HepG2 (cell line): Measurements from ENCODE around the gene NUBP1. TPM values are rescaled to one million over a fixed set of nuclear protein-coding genes. Genes with fewer than 3 reads are reported as not detected.
A peak's percentile ranks its signal among the peaks of the same experiment; 100 is the strongest.

Experiments used
- ASH2L ChIP-seq: fragments of 300-600, 200-600 bp; sonication (generic); IDR thresholded peaks from 2 replicates; pipeline ENCODE4 v1.7.0; 2017; ENCODE audit warnings: low read depth, mild to moderate bottlenecking, moderate library complexity, mixed read lengths, low read length; ENCODE audit not compliant: insufficient read length
- ELF3 ChIP-seq: IDR thresholded peaks from 2 replicates; pipeline ENCODE4 v1.6.1; 2016; ENCODE audit warnings: missing genetic modification reagents, missing compliant biosample characterization
- FIP1L1 ChIP-seq: fragments of 200-400 bp; formaldehyde crosslinking; IDR thresholded peaks from 2 replicates; pipeline ENCODE4 v1.6.1; 2018; ENCODE audit warnings: low read depth, mild to moderate bottlenecking, low read length, moderate library complexity, borderline replicate concordance; ENCODE audit not compliant: insufficient read depth
- FOXA1 ChIP-seq, 2 experiments: fragments of 450-650 bp in 1 of 2; sonication (generic) in 1 of 2; formaldehyde crosslinking in 1 of 2; IDR thresholded peaks; 2 replicates each; pipeline versions ENCODE4 v1.4.0 to v1.6.1; 2016 to 2020; ENCODE audit warnings: missing genetic modification reagents in 1 of 2
- KLF12 ChIP-seq: sonication (generic); formaldehyde crosslinking; IDR thresholded peaks from 2 replicates; pipeline ENCODE4 v1.4.0; 2020; ENCODE audit warnings: missing genetic modification reagents, borderline replicate concordance
- MIER3 ChIP-seq: IDR thresholded peaks from 2 replicates; pipeline ENCODE4 v1.6.1; 2016; ENCODE audit warnings: missing compliant biosample characterization, borderline replicate concordance
- NFIC ChIP-seq: IDR thresholded peaks from 2 replicates; pipeline ENCODE4 v1.6.1; 2012; ENCODE audit warnings: mild to moderate bottlenecking, low read length, inconsistent platforms
- PHF8 ChIP-seq: sonication (generic); formaldehyde crosslinking; IDR thresholded peaks from 2 replicates; pipeline ENCODE4 v1.5.0; 2020; ENCODE audit warnings: missing genetic modification reagents
- SP1 ChIP-seq, 2 experiments: fragments of 450-650 bp in 1 of 2; sonication (generic) in 1 of 2; formaldehyde crosslinking in 1 of 2; IDR thresholded peaks; 2 replicates each; pipeline versions ENCODE4 v1.4.0 to v1.6.1; 2016 to 2020; ENCODE audit warnings: missing genetic modification reagents in 1 of 2
- ZC3H4 ChIP-seq: sonication (generic); formaldehyde crosslinking; IDR thresholded peaks from 2 replicates; pipeline ENCODE4 v1.4.0; 2020; ENCODE audit warnings: missing genetic modification reagents, borderline replicate concordance
- ZNF629 ChIP-seq: sonication (generic); formaldehyde crosslinking; conservative IDR thresholded peaks from 2 replicates; pipeline ENCODE4 v1.5.0; 2020; ENCODE audit warnings: missing genetic modification reagents
- ZNF644 ChIP-seq: IDR thresholded peaks from 2 replicates; pipeline ENCODE4 v1.6.1; 2016; ENCODE audit warnings: low read depth
- ZNF782 ChIP-seq: sonication (generic); formaldehyde crosslinking; IDR thresholded peaks from 2 replicates; pipeline ENCODE4 v1.4.0; 2020; ENCODE audit warnings: missing genetic modification reagents, mild to moderate bottlenecking, borderline replicate concordance
- polyA plus RNA-seq, 8 experiments: library from polyadenylated mRNA; depleted of rRNA in 3 of 8; stranded (reverse) in 7 of 8; unstranded in 1 of 8; fragments of >200 nt; fragmentation: Illumina TruSeq in 4 of 8; extraction: Trizol in 4 of 8; gene quantifications; 2 replicates each; pipeline versions ENCODE4 v1.2.1 to v1.2.3, GENCODE V29; 2011 to 2016; ENCODE audit warnings: low read depth in 4 of 8, missing spikeins in 1 of 8, mixed read lengths in 1 of 8; ENCODE audit not compliant: insufficient read depth in 1 of 8
- total RNA-seq, 5 experiments: library from RNA; depleted of rRNA; stranded (reverse); fragments of >200 nt; fragmentation: Illumina TruSeq; extraction: Trizol; gene quantifications; 2 replicates each; pipeline ENCODE4 v1.2.3, GENCODE V29; 2016; ENCODE audit warnings: low read depth in 1 of 5
- TF ChIP-seq, protein P1 (sequence below): sonication (generic); formaldehyde crosslinking; IDR thresholded peaks from 2 replicates; pipeline ENCODE4 v1.4.0; 2020; ENCODE audit warnings: missing genetic modification reagents
- TF ChIP-seq, protein P2 (sequence below): IDR thresholded peaks from 2 replicates; pipeline ENCODE4 v1.6.1; 2018; ENCODE audit warnings: missing genetic modification reagents
- TF ChIP-seq, protein P3 (sequence below): IDR thresholded peaks from 2 replicates; pipeline ENCODE4 v1.6.1; 2016; ENCODE audit warnings: missing biosample characterization, missing genetic modification reagents, low read depth
- TF ChIP-seq, protein P4 (sequence below): sonication (generic); formaldehyde crosslinking; IDR thresholded peaks from 2 replicates; pipeline ENCODE4 v1.5.1; 2020; ENCODE audit warnings: mild to moderate bottlenecking, missing genetic modification reagents, moderate library complexity

NUBP1 gene
- total and polyA plus RNA-seq, 2 of the 13 experiments (the other 11 are each of a cell fraction or from before 2014, with no cell fraction given): 53.5 to 70.4 TPM

DNA sequence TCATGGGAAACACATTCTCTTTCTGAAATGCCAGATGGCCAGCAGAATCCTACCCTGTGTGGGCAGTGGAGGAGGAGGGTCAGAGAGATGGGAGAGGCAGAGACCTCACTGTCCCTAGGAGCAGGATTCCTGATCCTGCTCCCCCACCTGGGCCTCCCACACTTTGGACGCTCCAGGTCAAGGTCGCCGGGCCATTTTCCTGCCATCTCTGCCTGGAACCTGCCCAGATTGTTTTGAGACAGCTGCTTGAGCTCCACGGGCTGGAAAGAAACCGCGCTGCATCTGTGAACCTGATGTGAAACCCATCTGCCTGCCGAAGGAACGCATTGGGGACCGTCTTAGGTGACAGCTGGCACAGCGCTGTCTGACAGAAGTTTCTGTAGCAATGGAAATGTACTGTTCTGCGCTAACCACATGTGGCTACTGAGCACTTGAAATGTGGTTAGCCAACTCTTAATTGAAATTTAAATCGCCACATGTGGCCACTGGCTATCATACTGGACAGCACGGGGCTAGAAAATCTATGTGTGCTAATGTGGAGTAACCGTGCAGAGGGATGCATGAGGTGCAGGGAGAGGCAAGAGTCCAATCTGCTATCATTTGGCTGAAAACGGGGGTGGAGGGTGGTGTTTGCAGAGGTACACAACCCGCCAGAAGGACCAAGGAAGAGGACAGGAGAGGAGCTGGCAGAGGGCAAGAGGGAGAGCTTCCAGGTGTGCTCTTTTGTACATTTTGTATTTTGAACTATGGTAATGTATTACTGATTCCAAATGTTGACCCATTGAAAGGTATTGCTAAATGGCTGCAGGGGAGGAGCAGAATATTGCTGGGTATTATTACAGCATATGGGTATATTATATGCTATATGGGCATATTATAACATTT, 15.4 kb upstream of the NUBP1 start (continued):
- peak; percentile 44 for TF ChIP-seq ASH2L
- no peak for TF ChIP-seq SP1 (IDR thresholded peaks at IDR 0.05)
- no peak for TF ChIP-seq SP1 (CRISPR knock-in tag; IDR thresholded peaks at IDR 0.05)
- 0 out of 2 replicates have a peak, but pooled peaks have one; percentile 34 for TF ChIP-seq MIER3 (CRISPR knock-in tag)
- TF ChIP-seq NFIC: no peak
- no peak for TF ChIP-seq ZC3H4 (CRISPR knock-in tag)
- TF ChIP-seq ZNF782 (CRISPR knock-in tag): no peak; the same call in 1 of the 2 replicates
- TF ChIP-seq ZNF644 (CRISPR knock-in tag): peak; percentile 90
- peak; percentile 76 for TF ChIP-seq ELF3 (CRISPR knock-in tag)
- TF ChIP-seq, protein P1, sequence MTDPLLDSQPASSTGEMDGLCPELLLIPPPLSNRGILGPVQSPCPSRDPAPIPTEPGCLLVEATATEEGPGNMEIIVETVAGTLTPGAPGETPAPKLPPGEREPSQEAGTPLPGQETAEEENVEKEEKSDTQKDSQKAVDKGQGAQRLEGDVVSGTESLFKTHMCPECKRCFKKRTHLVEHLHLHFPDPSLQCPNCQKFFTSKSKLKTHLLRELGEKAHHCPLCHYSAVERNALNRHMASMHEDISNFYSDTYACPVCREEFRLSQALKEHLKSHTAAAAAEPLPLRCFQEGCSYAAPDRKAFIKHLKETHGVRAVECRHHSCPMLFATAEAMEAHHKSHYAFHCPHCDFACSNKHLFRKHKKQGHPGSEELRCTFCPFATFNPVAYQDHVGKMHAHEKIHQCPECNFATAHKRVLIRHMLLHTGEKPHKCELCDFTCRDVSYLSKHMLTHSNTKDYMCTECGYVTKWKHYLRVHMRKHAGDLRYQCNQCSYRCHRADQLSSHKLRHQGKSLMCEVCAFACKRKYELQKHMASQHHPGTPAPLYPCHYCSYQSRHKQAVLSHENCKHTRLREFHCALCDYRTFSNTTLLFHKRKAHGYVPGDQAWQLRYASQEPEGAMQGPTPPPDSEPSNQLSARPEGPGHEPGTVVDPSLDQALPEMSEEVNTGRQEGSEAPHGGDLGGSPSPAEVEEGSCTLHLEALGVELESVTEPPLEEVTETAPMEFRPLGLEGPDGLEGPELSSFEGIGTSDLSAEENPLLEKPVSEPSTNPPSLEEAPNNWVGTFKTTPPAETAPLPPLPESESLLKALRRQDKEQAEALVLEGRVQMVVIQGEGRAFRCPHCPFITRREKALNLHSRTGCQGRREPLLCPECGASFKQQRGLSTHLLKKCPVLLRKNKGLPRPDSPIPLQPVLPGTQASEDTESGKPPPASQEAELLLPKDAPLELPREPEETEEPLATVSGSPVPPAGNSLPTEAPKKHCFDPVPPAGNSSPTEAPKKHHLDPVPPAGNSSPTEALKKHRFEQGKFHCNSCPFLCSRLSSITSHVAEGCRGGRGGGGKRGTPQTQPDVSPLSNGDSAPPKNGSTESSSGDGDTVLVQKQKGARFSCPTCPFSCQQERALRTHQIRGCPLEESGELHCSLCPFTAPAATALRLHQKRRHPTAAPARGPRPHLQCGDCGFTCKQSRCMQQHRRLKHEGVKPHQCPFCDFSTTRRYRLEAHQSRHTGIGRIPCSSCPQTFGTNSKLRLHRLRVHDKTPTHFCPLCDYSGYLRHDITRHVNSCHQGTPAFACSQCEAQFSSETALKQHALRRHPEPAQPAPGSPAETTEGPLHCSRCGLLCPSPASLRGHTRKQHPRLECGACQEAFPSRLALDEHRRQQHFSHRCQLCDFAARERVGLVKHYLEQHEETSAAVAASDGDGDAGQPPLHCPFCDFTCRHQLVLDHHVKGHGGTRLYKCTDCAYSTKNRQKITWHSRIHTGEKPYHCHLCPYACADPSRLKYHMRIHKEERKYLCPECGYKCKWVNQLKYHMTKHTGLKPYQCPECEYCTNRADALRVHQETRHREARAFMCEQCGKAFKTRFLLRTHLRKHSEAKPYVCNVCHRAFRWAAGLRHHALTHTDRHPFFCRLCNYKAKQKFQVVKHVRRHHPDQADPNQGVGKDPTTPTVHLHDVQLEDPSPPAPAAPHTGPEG (CRISPR knock-in tag): no peak
- no peak for TF ChIP-seq KLF12 (CRISPR knock-in tag)
- TF ChIP-seq, protein P2, sequence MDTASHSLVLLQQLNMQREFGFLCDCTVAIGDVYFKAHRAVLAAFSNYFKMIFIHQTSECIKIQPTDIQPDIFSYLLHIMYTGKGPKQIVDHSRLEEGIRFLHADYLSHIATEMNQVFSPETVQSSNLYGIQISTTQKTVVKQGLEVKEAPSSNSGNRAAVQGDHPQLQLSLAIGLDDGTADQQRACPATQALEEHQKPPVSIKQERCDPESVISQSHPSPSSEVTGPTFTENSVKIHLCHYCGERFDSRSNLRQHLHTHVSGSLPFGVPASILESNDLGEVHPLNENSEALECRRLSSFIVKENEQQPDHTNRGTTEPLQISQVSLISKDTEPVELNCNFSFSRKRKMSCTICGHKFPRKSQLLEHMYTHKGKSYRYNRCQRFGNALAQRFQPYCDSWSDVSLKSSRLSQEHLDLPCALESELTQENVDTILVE (CRISPR knock-in tag): 0 out of 2 replicates have a peak, but pooled peaks have one; percentile 13
- no peak for TF ChIP-seq ZNF629 (CRISPR knock-in tag)
- TF ChIP-seq FIP1L1: no peak
- TF ChIP-seq PHF8: no peak
- TF ChIP-seq, protein P3, sequence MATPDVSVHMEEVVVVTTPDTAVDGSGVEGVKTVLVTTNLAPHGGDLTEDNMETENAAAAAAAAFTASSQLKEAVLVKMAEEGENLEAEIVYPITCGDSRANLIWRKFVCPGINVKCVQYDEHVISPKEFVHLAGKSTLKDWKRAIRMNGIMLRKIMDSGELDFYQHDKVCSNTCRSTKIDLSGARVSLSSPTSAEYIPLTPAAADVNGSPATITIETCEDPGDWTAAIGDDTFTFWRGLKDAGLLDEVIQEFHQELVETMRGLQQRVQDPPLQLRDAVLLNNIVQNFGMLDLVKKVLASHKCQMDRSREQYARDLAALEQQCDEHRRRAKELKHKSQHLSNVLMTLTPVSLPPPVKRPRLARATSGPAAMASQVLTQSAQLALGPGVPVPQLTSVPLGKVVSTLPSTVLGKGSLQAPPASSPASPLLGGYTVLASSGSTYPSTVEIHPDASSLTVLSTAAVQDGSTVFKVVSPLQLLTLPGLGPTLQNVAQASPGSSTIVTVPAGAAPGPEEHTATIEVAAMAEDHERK (CRISPR knock-in tag): no peak
- TF ChIP-seq, protein P4, sequence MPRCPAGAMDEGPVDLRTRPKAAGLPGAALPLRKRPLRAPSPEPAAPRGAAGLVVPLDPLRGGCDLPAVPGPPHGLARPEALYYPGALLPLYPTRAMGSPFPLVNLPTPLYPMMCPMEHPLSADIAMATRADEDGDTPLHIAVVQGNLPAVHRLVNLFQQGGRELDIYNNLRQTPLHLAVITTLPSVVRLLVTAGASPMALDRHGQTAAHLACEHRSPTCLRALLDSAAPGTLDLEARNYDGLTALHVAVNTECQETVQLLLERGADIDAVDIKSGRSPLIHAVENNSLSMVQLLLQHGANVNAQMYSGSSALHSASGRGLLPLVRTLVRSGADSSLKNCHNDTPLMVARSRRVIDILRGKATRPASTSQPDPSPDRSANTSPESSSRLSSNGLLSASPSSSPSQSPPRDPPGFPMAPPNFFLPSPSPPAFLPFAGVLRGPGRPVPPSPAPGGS: peak; percentile 21; the same call in 1 of the 2 replicates
- TF ChIP-seq FOXA1 (IDR thresholded peaks at IDR 0.05): no peak
- TF ChIP-seq FOXA1 (CRISPR knock-in tag; IDR thresholded peaks at IDR 0.05): no peak
